ENCODE measurements around the gene AFG1L.
"Not testable (repeated sequence)": the region's sequence is repeated elsewhere in the genome, so short reads cannot be mapped to it uniquely, and the experiment has no call there.

AFG1L gene

GRCh38 chr6:108531332-108531731, 236.5 kb downstream of the AFG1L start:
- DNase-seq: no peak

- DNase-seq: no peak
Observed at GRCh38 chr6:108535114-108535742, 240.4 kb downstream of the AFG1L start.

GRCh38 chr6:108535920-108536535, 241.2 kb downstream of the AFG1L start:
- DNase-seq: not testable (repeated sequence)

- peak; percentile 81 for DNase-seq
Observed at GRCh38 chr6:108541843-108542759, 247.2 kb downstream of the AFG1L start.

- no peak for DNase-seq
Observed at GRCh38 chr6:108543175-108543940, 248.5 kb downstream of the AFG1L start.

GRCh38 chr6:108544606-108545005, 249.8 kb downstream of the AFG1L start:
- DNase-seq: no peak

GRCh38 chr6:108546079-108547049, 251.5 kb downstream of the AFG1L start:
- no peak for DNase-seq

- no peak for DNase-seq
Observed at GRCh38 chr6:108549241-108549640, 254.4 kb downstream of the AFG1L start.

- DNase-seq: peak; percentile 31
Observed at GRCh38 chr6:108549741-108550140, 254.9 kb downstream of the AFG1L start.

GRCh38 chr6:108550256-108550655, 255.4 kb downstream of the AFG1L start:
- DNase-seq: no peak

- no peak for DNase-seq
Observed at GRCh38 chr6:108555399-108556052, 260.7 kb downstream of the AFG1L start.

GRCh38 chr6:108556250-108556649, 261.4 kb downstream of the AFG1L start:
- no peak for DNase-seq

GRCh38 chr6:108556866-108557493, 262.1 kb downstream of the AFG1L start:
- DNase-seq: no peak

GRCh38 chr6:108557494-108558371, 262.9 kb downstream of the AFG1L start:
- peak; percentile 83 for DNase-seq

- DNase-seq: peak; percentile 99
Observed at GRCh38 chr6:108558372-108559096, 263.7 kb downstream of the AFG1L start.

- peak; percentile 96 for DNase-seq
Observed at GRCh38 chr6:108559097-108559883, 264.4 kb downstream of the AFG1L start.

GRCh38 chr6:108559884-108560462, 265.1 kb downstream of the AFG1L start:
- peak; percentile 81 for DNase-seq
